HepG2 (cell line): ENCODE results near the gene PRKN. TPM values are rescaled to one million over a fixed set of nuclear protein-coding genes. Genes with fewer than 3 reads are reported as not detected.

Source experiments
- ATAC-seq: fragments of 200-7000 bp; cut with Tn5 transposase; 3 replicates; pipeline ENCODE4 v1.9.1; 2020; ENCODE audit warnings: mild to moderate bottlenecking, moderate library complexity
- BruUV-seq: library from RNA; stranded (reverse); fragments of 400-500 nt; replicated peaks from 2 replicates; lab custom pipeline; 2021; lab: Mats Ljungman, UMichigan
- CTCF ChIA-PET: fragments of 300-600 bp; formaldehyde crosslinking; extraction: SDS; loops from one replicate; lab custom pipeline; 2021; ENCODE audit warnings: low total read pairs, inconsistent platforms, low intra/inter-chr PET ratio; lab: Yijun Ruan, JAX
- POLR2A ChIA-PET: fragments of 350-600 bp; sonication (Branson Sonifier 250); formaldehyde crosslinking; loops from one replicate; lab custom pipeline; 2020; ENCODE audit warnings: antibody characterized with exemption, inconsistent platforms; lab: Yijun Ruan, JAX
- DNase-seq: peaks from one replicate; pipeline ENCODE4 v3.0.0-alpha.2; 2015; ENCODE audit warnings: low spot score
- FAIRE-seq: peaks from 3 replicates; lab custom pipeline; 2011; peaks lifted over from hg19 to GRCh38; lab: Jason Lieb, UNC
- H2AFZ ChIP-seq: one replicate; pipeline ENCODE4 v1.6.1; 2011; ENCODE audit warnings: low read length, inconsistent platforms
- H3K27ac ChIP-seq: fragments of 300-600 bp; 3 replicates; pipeline ENCODE4 v1.8.0; 2011; ENCODE audit warnings: mixed run types, mild to moderate bottlenecking, mixed read lengths, low read length, inconsistent platforms; ENCODE audit not compliant: insufficient read depth; ENCODE audit errors: extremely low read length
- H3K27me3 ChIP-seq, 2 experiments: fragments of 200-600 bp in 1 of 2; 2 replicates in 1 of 2; 3 replicates in 1 of 2; pipeline versions ENCODE4 v1.6.0 to v1.8.0; 2011; ENCODE audit warnings: low read length in 2 of 2, mild to moderate bottlenecking in 2 of 2, moderate library complexity in 2 of 2, inconsistent platforms in 1 of 2; ENCODE audit not compliant: insufficient read depth in 2 of 2, control insufficient read depth in 1 of 2
- H3K36me3 ChIP-seq, 2 experiments: fragments of 200-600 bp in 1 of 2; replicated peaks in 1 of 2; 2 replicates in 1 of 2; 3 replicates in 1 of 2; pipeline versions ENCODE4 v1.5.1 to v1.8.0; 2011; ENCODE audit warnings: low read length in 2 of 2, inconsistent platforms in 1 of 2; ENCODE audit not compliant: insufficient read depth in 2 of 2, control insufficient read depth in 1 of 2
- H3K4me1 ChIP-seq: 2 replicates; pipeline ENCODE4 v1.5.1; 2012; ENCODE audit warnings: low read length, inconsistent platforms; ENCODE audit not compliant: insufficient read depth
- H3K4me2 ChIP-seq: 2 replicates; pipeline ENCODE4 v1.6.0; 2011; ENCODE audit warnings: low read depth, low read length, inconsistent platforms
- H3K4me3 ChIP-seq, 3 experiments: fragments of 200-600 bp in 1 of 3; sonication (generic), shearing (Covaris generic) in 1 of 3; replicated peaks in 1 of 3; 2 replicates each; pipeline ENCODE4 v1.5.1; 2011 to 2016; ENCODE audit warnings: low read length in 3 of 3, inconsistent platforms in 2 of 3, low read depth in 2 of 3, mild to moderate bottlenecking in 2 of 3, control low read depth in 1 of 3, mixed read lengths in 1 of 3; ENCODE audit not compliant: insufficient read depth in 1 of 3
- H3K79me2 ChIP-seq: one replicate; pipeline ENCODE4 v1.6.1; 2011; ENCODE audit warnings: low read length, inconsistent platforms; ENCODE audit not compliant: insufficient read depth
- H3K9ac ChIP-seq: 2 replicates; pipeline ENCODE4 v1.6.0; 2011; ENCODE audit warnings: mild to moderate bottlenecking, low read depth, low read length, inconsistent platforms; ENCODE audit not compliant: insufficient read depth
- H3K9me3 ChIP-seq: 2 replicates; pipeline ENCODE4 v1.5.1; 2012; ENCODE audit warnings: mild to moderate bottlenecking, low read length
- H4K20me1 ChIP-seq: 2 replicates; pipeline ENCODE4 v1.6.0; 2011; ENCODE audit warnings: inconsistent platforms, mild to moderate bottlenecking, low read length, moderate library complexity; ENCODE audit not compliant: insufficient read depth
- RAD21 ChIP-seq: fragments of 450-650 bp; formaldehyde crosslinking; IDR thresholded peaks from 2 replicates; pipeline ENCODE4 v1.5.0; 2020; ENCODE audit warnings: mild to moderate bottlenecking
- SMC3 ChIP-seq: IDR thresholded peaks from 2 replicates; pipeline ENCODE4 v1.6.1; 2011; ENCODE audit warnings: low read length, improper control_type of control experiment
- STAG1 ChIP-seq: sonication (generic); formaldehyde crosslinking; IDR thresholded peaks from 2 replicates; pipeline ENCODE4 v1.4.0; 2020; ENCODE audit warnings: missing genetic modification reagents
- ZBTB7B ChIP-seq: sonication (generic); formaldehyde crosslinking; IDR thresholded peaks from 2 replicates; pipeline ENCODE4 v1.4.0; 2020; ENCODE audit warnings: missing genetic modification reagents
- WGBS: methylation state at CpG from one replicate; pipeline ENCODE4 v1.1.6; 2017; ENCODE audit warnings: low lambda C conversion rate; 5-methylcytosine and 5-hydroxymethylcytosine counted together
- in situ Hi-C: cut with HindIII; loops from 2 replicates; pipeline ENCODE4 v1.10.0; 2017; ENCODE audit warnings: low pct_unique_long_range_greater_than_20kb; ENCODE audit not compliant: extremely low pct_ligation_motif_present
- intact Hi-C: fragments of 100-400 bp; cut with micrococcal nuclease; formaldehyde crosslinking; loops from one replicate; pipeline ENCODE4 v1.10.0; 2022; ENCODE audit not compliant: unreplicated experiment
- polyA plus RNA-seq, 8 experiments: library from polyadenylated mRNA; depleted of rRNA in 3 of 8; stranded (reverse) in 7 of 8; unstranded in 1 of 8; fragments of >200 nt; fragmentation: Illumina TruSeq in 4 of 8; extraction: Trizol in 4 of 8; gene quantifications; 2 replicates each; pipeline versions ENCODE4 v1.2.1 to v1.2.3, GENCODE V29; 2011 to 2016; ENCODE audit warnings: low read depth in 4 of 8, missing spikeins in 1 of 8, mixed read lengths in 1 of 8; ENCODE audit not compliant: insufficient read depth in 1 of 8
- total RNA-seq, 5 experiments: library from RNA; depleted of rRNA; stranded (reverse); fragments of >200 nt; fragmentation: Illumina TruSeq; extraction: Trizol; gene quantifications; 2 replicates each; pipeline ENCODE4 v1.2.3, GENCODE V29; 2016; ENCODE audit warnings: low read depth in 1 of 5
- TF ChIP-seq, protein P1 (sequence below): sonication (generic); formaldehyde crosslinking; IDR thresholded peaks from 2 replicates; pipeline ENCODE4 v1.5.0; 2020; ENCODE audit warnings: mild to moderate bottlenecking, missing genetic modification reagents, moderate library complexity
- TF ChIP-seq, protein P2 (sequence below): sonication (generic); formaldehyde crosslinking; IDR thresholded peaks from 2 replicates; pipeline ENCODE4 v1.4.0; 2020; ENCODE audit warnings: mild to moderate bottlenecking, missing genetic modification reagents

Gene PRKN
- total and polyA plus RNA-seq, 2 of the 13 experiments (the other 11 are each of a cell fraction or from before 2014, with no cell fraction given) = 0.31 to 0.44 TPM

DNA sequence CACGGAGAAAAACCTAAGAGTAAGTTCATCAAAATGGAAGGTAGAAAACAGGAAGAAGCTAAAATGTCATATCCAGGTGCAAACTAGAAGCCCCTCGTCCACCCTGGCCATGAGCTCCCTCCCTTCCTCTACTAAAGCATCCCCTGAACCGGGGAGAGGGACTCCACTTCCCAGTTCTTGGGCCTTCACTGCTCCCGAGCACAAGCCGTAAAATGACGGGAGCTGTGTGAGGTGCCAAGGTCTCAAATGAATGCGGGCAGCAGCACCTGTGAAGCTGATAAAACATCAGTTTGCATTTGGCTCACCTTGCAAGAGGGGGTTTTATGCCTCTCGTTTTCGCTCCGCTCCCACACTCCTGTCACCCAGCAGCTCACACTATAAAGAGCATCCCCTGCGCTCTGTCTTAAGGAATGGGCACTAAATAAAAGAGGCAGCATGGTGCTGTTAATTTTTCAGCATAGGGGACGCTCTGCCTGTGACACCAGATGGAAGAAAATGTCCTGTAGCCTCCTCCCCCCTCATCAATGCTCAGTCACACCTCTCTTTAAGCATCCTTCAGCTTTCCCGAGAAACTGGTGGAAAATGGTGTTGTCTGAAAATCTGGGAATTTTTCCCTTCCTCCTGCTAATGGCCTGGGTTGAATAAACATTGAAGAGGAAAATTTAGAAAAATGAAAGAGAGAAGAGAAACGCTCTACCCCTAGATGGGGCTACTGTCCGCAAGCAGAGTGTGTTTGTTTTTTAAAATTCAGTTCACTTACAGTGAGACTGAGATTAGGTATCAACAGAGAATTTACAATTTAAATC lies 890.7 kb downstream of the PRKN start:
- intact Hi-C loops (no loop called here), in situ Hi-C loops (loop anchor here (25.0 kb wide), 1 partner anchor 900 kb away; the partner anchor contains the start of genes PACRG and PRKN)
- Histone ChIP-seq H2AFZ (no peak overlapping the region), H3K4me2 (no peak overlapping the region), H3K4me3 (no peak overlapping the region), H3K27me3 (peaks cover 0 to 6% of the 10 kb centered on the region in 2 experiments; a peak in 2 of 5 replicates), H4K20me1 (no peaks in the 10 kb centered on the region), H3K36me3 (no peaks in the 10 kb centered on the region), H3K27ac (no peak overlapping the region), H3K9me3 (no peaks in the 10 kb centered on the region), H3K4me1 (peaks cover 23% of the 10 kb centered on the region), H3K9ac (no peak overlapping the region), H3K79me2 (no peaks in the 10 kb centered on the region)
- 43% methylated on average over 15 of the region's 15 CpGs for WGBS
- DNase-seq = peak; percentile 35
- TF ChIP-seq, protein P1, sequence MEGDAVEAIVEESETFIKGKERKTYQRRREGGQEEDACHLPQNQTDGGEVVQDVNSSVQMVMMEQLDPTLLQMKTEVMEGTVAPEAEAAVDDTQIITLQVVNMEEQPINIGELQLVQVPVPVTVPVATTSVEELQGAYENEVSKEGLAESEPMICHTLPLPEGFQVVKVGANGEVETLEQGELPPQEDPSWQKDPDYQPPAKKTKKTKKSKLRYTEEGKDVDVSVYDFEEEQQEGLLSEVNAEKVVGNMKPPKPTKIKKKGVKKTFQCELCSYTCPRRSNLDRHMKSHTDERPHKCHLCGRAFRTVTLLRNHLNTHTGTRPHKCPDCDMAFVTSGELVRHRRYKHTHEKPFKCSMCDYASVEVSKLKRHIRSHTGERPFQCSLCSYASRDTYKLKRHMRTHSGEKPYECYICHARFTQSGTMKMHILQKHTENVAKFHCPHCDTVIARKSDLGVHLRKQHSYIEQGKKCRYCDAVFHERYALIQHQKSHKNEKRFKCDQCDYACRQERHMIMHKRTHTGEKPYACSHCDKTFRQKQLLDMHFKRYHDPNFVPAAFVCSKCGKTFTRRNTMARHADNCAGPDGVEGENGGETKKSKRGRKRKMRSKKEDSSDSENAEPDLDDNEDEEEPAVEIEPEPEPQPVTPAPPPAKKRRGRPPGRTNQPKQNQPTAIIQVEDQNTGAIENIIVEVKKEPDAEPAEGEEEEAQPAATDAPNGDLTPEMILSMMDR (CRISPR knock-in tag) = peak; percentile 56
- TF ChIP-seq RAD21 (CRISPR knock-in tag) (peak; percentile 56; the same call in 1 of the 2 replicates), ZBTB7B (CRISPR knock-in tag) (no peak), STAG1 (CRISPR knock-in tag) (peak; percentile 77), SMC3 (peak; percentile 42; the same call in 1 of the 2 replicates)
- TF ChIP-seq, protein P2, sequence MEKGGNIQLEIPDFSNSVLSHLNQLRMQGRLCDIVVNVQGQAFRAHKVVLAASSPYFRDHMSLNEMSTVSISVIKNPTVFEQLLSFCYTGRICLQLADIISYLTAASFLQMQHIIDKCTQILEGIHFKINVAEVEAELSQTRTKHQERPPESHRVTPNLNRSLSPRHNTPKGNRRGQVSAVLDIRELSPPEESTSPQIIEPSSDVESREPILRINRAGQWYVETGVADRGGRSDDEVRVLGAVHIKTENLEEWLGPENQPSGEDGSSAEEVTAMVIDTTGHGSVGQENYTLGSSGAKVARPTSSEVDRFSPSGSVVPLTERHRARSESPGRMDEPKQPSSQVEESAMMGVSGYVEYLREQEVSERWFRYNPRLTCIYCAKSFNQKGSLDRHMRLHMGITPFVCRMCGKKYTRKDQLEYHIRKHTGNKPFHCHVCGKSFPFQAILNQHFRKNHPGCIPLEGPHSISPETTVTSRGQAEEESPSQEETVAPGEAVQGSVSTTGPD (CRISPR knock-in tag) = no peak
- BruUV-seq = no TSS peak
- ChIA-PET CTCF (no interaction called here), POLR2A (no interaction called here)
- FAIRE-seq = peak; percentile 56
- ATAC-seq = no peak
